HS-27A (cell line): ENCODE results near the gene ESRRB.

Experiments
- DNase-seq: peaks from one replicate; pipeline ENCODE4 v3.0.0-alpha.2; 2012; ENCODE audit warnings: low read depth, missing footprints

ESRRB gene

GRCh38 chr14:76407449-76408150 is 31.7 kb downstream of the ESRRB start:
- DNase-seq = no peak

GRCh38 chr14:76408877-76409276 is 32.9 kb downstream of the ESRRB start:
- DNase-seq = no peak

DNA sequence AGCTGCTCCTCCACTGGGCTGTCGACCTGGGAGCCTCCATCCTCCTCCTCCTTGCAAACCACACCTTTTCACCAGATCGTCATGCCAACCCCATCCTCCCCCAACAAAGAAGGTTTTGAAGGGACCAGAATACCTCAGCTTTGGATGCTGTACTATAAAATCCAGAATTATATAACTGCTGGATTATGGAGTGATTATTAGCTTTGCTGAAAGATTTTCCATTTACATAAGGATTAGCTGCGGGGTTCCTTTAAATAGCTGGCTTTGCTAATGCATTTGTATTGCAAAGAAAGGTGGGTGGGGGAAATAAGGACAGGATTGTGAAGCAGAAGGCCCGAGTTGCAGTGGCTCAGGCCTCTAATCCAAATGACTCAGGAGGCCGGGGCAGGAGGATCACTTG is 36.6 kb downstream of the ESRRB start:
- no peak for DNase-seq

- no peak for DNase-seq
Measured at GRCh38 chr14:76413106-76413961, 37.4 kb downstream of the ESRRB start.

- no peak for DNase-seq
Measured at GRCh38 chr14:76413962-76414600, 38.1 kb downstream of the ESRRB start.

GRCh38 chr14:76419399-76419798 is 43.5 kb downstream of the ESRRB start:
- no peak for DNase-seq

- DNase-seq = no peak
Measured at GRCh38 chr14:76420827-76421226, 44.9 kb downstream of the ESRRB start.

GRCh38 chr14:76421662-76422061 is 45.7 kb downstream of the ESRRB start:
- DNase-seq = no peak

GRCh38 chr14:76422662-76423061 is 46.7 kb downstream of the ESRRB start:
- DNase-seq = no peak

DNA sequence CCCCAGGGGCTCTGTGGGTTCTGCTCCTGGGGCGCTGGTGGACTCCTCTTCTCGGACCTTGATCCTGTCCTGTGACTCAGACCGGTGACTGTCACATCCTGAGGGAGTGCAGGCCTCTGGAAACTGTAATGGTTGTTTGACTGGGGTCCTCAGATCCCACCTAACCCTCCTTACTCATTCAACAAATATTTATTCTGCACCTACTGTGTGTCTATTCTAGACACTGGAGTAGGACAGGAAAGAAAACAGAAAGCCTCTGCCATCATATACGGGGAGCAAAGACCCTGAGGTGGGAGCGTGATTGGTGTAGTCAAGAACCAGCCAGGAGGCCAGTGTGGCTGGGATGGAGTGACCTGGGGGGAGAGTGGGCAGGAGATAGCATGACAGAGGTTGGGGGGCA is 47.6 kb downstream of the ESRRB start:
- no peak for DNase-seq

- DNase-seq = no peak
Measured at GRCh38 chr14:76424359-76424758, 48.4 kb downstream of the ESRRB start.

GRCh38 chr14:76426161-76426696 is 50.3 kb downstream of the ESRRB start:
- DNase-seq = no peak

DNA sequence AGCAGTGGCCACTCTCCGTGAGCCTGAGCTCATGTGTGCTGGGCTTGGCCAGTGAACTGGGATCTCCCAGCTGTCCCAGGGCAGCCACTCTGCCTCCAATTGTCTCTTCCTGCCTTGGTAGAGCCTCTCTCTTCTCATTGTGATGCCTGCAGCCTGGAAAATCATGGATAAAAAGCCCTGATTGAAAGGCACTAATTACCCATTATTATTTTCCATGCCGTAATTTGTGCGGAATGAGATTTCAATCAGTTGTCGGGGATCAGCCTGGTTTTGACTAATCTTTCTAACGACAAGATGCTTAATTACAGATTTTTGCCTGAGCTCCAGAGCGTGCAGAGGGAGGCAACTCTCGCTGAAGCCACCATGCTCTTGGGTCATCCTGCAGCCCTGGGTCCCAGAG is 52.7 kb downstream of the ESRRB start:
- DNase-seq = no peak

GRCh38 chr14:76430017-76430416 is 54.1 kb downstream of the ESRRB start:
- no peak for DNase-seq

DNA sequence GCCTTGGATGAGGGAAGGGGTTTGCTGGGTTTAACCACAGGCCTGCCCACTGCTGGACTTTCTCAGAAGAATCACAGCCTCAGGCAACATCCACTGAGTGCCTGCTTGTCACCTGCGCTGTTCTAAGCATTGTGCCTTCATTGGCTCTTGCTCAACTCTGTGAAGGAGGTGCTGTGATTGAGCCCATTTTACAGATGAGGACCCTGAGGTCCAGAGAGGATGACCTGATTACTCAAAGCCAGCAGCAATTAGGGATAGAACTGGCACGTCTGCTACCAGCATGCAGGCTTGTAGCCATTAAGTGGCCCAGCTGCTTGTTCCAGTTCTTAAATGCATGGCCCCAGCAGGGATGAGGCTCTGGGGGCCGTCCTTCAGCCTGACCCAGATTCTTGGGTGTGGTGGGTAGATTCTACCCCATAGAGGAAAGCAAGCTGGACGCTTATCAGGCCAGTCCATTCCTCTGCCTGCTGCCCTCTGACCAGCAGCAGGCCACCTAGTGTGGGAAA is 54.6 kb downstream of the ESRRB start:
- no peak for DNase-seq

GRCh38 chr14:76431538-76431937 is 55.6 kb downstream of the ESRRB start:
- DNase-seq = no peak

DNA sequence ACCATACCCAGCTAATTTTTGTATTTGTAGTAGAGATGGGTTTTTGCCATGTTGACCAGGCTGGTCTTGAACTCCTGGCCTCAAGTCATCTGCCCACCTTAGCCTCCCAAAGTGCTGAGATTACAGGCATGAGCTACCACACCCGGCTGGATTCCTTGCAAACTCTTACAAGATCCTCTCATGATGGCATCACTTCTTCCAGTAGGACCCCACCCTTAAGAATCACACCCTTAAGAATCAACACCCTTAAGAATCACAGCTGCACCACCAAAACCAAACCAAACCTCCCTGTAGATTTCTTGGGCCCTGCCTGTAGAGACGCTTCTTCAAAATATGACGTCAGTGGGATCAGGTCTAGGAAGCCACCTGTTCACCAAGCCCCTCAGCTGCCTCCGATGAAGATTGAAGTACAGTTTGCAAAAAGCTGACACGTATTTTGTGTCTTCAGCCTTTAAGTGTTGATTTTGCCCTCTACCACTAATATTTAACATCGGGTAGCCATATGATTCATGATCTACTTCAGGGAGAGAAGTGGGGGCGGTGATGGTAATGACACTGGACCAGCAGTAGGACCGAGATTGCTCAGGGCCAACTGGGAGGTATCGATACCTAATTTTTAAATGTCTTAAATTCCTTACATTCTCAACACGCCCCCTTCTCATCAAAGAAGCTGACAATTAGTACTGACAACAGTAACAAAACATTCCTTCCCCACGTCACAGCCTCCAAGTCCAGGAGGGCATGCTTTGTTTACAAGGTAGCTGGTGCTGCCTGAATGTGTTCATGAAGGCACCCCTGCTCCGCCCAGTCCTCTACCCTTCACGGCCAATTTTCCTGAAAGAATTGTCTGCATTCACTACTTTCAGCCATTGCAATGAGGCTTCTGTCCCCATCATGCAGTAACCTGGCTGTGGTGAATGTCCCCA is 57.2 kb downstream of the ESRRB start:
- no peak for DNase-seq

GRCh38 chr14:76434220-76434619 is 58.3 kb downstream of the ESRRB start:
- DNase-seq = no peak

DNA sequence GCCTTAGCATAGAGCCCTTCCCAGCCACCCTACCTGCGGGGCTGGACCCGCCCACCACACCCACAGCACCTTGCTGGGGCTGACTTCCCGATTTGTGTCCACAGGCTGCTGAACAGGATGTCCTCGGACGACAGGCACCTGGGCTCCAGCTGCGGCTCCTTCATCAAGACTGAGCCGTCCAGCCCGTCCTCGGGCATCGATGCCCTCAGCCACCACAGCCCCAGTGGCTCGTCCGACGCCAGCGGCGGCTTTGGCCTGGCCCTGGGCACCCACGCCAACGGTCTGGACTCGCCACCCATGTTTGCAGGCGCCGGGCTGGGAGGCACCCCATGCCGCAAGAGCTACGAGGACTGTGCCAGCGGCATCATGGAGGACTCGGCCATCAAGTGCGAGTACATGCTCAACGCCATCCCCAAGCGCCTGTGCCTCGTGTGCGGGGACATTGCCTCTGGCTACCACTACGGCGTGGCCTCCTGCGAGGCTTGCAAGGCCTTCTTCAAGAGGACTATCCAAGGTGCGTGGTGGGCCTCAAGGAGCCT is 63.4 kb downstream of the ESRRB start:
- no peak for DNase-seq

- no peak for DNase-seq
Measured at GRCh38 chr14:76446486-76446885, 70.5 kb downstream of the ESRRB start.

DNA sequence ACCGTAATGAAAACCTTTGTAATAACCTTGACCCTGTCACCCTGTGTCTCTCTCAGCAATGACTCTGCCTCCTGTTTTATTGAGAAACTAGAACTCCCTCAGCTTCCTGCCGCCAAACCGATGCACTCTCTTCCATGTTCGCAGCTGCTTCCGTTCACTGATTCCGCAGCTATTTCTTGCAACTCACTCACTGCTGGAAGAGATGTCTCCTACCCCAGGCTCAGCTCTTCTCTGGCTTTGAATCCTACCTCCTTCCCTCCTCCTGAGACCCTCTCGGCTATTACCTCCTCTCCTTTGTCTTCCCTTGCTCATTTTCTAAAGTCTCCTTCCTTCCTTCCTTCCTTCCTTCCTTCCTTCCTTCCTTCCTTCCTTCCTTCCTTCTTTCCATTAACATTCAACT is 71.0 kb downstream of the ESRRB start:
- no peak for DNase-seq
